Measurements from ENCODE around the gene HOATZ. TPM values are rescaled to one million over a fixed set of nuclear protein-coding genes. Genes with fewer than 3 reads are reported as not detected.

The HOATZ gene
- total RNA-seq, 2 experiments from 2014 or later, result not detected

GRCh38 chr11:111539426-111540113 is 25.0 kb downstream of the HOATZ start:
- Mint-ChIP-seq H3K27ac (no peak overlapping the region), H3K36me3 (no peaks in the 10 kb centered on the region), H3K27me3 (peaks cover 73% of the 10 kb centered on the region), H3K4me1 (ENCODE audit: low read depth) (peaks cover 5% of the 10 kb centered on the region), H3K9me3 (no peaks in the 10 kb centered on the region), H3K4me3 (no peak overlapping the region)
- DNase-seq, result no peak
- CTCF ChIA-PET, result interaction anchor here (1.6 kb wide), 1 partner anchor 25 kb away, joined by 3 read pairs; no protein-coding TSS in a partner anchor
- POLR2A ChIA-PET, result no interaction called here
- intact Hi-C loops (cut with micrococcal nuclease), result no loop called here

GRCh38 chr11:111540114-111540936 is 25.7 kb downstream of the HOATZ start, which contains the start of gene LAYN:
Gene LAYN, plus strand, starts transcription at chr11:111540720. Its CDS starts 124 bp downstream, at chr11:111540844.
- H3K36me3 Mint-ChIP-seq, result no peaks in the 10 kb centered on the region
- POLR2A ChIA-PET, result no interaction called here
- H3K4me1 Mint-ChIP-seq (ENCODE audit: low read depth), result peaks cover 5% of the 10 kb centered on the region
- H3K9me3 Mint-ChIP-seq, result no peaks in the 10 kb centered on the region
- CTCF ChIA-PET, result interaction anchor here (1.6 kb wide), 1 partner anchor 24 kb away, joined by 3 read pairs; no protein-coding TSS in a partner anchor
- H3K4me3 Mint-ChIP-seq, result peak within 1 kb of the TSS; percentile 51
- H3K27ac Mint-ChIP-seq, result no peak within 1 kb of the TSS
- intact Hi-C loops (cut with micrococcal nuclease), result no loop called here
- DNase-seq, result no peak
- peaks cover 70% of the 10 kb centered on the region for H3K27me3 Mint-ChIP-seq

- Mint-ChIP-seq H3K9me3 (no peaks in the 10 kb centered on the region), H3K27me3 (peaks cover 72% of the 10 kb centered on the region), H3K27ac (no peak overlapping the region), H3K36me3 (no peaks in the 10 kb centered on the region), H3K4me3 (no peak overlapping the region), H3K4me1 (ENCODE audit: low read depth) (peaks cover 5% of the 10 kb centered on the region)
- no peak for DNase-seq
- ChIA-PET POLR2A (no interaction called here), CTCF (no interaction called here)
- intact Hi-C loops (cut with micrococcal nuclease), result no loop called here
These were observed 26.3 kb downstream of the HOATZ start for GRCh38 chr11:111540937-111541253.

- H3K27me3 Mint-ChIP-seq, result peaks cover 71% of the 10 kb centered on the region
- POLR2A ChIA-PET, result interaction anchor here (1.6 kb wide), 1 partner anchor 10 kb away, joined by 3 read pairs; no protein-coding TSS in a partner anchor
- no peaks in the 10 kb centered on the region for H3K36me3 Mint-ChIP-seq
- H3K9me3 Mint-ChIP-seq, result no peaks in the 10 kb centered on the region
- no peak overlapping the region for H3K27ac Mint-ChIP-seq
- peaks cover 5% of the 10 kb centered on the region for H3K4me1 Mint-ChIP-seq (ENCODE audit: low read depth)
- intact Hi-C loops (cut with micrococcal nuclease), result no loop called here
- CTCF ChIA-PET, result no interaction called here
- DNase-seq, result no peak
- peak overlapping the region; percentile 51 for H3K4me3 Mint-ChIP-seq
These were observed 26.9 kb downstream of the HOATZ start for GRCh38 chr11:111541254-111542061.

GRCh38 chr11:111542606-111543275 is 28.2 kb downstream of the HOATZ start:
- no peak overlapping the region for H3K4me3 Mint-ChIP-seq
- no peaks in the 10 kb centered on the region for H3K36me3 Mint-ChIP-seq
- intact Hi-C loops (cut with micrococcal nuclease), result no loop called here
- peaks cover 5% of the 10 kb centered on the region for H3K4me1 Mint-ChIP-seq (ENCODE audit: low read depth)
- no peaks in the 10 kb centered on the region for H3K9me3 Mint-ChIP-seq
- no peak overlapping the region for H3K27ac Mint-ChIP-seq
- no peak for DNase-seq
- ChIA-PET CTCF (interaction anchor here (1.2 kb wide), 1 partner anchor 13 kb away, joined by 3 read pairs; no protein-coding TSS in a partner anchor), POLR2A (interaction anchor here (1.6 kb wide), 1 partner anchor 11 kb away, joined by 3 read pairs; no protein-coding TSS in a partner anchor)
- peaks cover 63% of the 10 kb centered on the region for H3K27me3 Mint-ChIP-seq

- intact Hi-C loops (cut with micrococcal nuclease), result no loop called here
- DNase-seq, result no peak
- ChIA-PET CTCF (interaction anchor here (0.9 kb wide), 1 partner anchor 94 kb away, joined by 3 read pairs; no protein-coding TSS in a partner anchor), POLR2A (no interaction called here)
- H3K36me3 Mint-ChIP-seq, result no peaks in the 10 kb centered on the region
- peaks cover 30% of the 10 kb centered on the region for H3K27me3 Mint-ChIP-seq
- no peak overlapping the region for H3K4me3 Mint-ChIP-seq
- no peaks in the 10 kb centered on the region for H3K9me3 Mint-ChIP-seq
- no peak overlapping the region for H3K27ac Mint-ChIP-seq
- no peaks in the 10 kb centered on the region for H3K4me1 Mint-ChIP-seq (ENCODE audit: low read depth)
These were observed 33.9 kb downstream of the HOATZ start for GRCh38 chr11:111548525-111548924.

GRCh38 chr11:111549196-111549868 is 34.8 kb downstream of the HOATZ start:
- no peak overlapping the region for H3K27ac Mint-ChIP-seq
- H3K4me3 Mint-ChIP-seq, result no peak overlapping the region
- CTCF ChIA-PET, result interaction anchor here (0.9 kb wide), 1 partner anchor 94 kb away, joined by 3 read pairs; no protein-coding TSS in a partner anchor
- H3K36me3 Mint-ChIP-seq, result no peaks in the 10 kb centered on the region
- H3K4me1 Mint-ChIP-seq (ENCODE audit: low read depth), result no peaks in the 10 kb centered on the region
- H3K9me3 Mint-ChIP-seq, result no peaks in the 10 kb centered on the region
- no peak for DNase-seq
- intact Hi-C loops (cut with micrococcal nuclease), result no loop called here
- POLR2A ChIA-PET, result no interaction called here
- peaks cover 24% of the 10 kb centered on the region for H3K27me3 Mint-ChIP-seq

GRCh38 chr11:111549869-111550203 is 35.3 kb downstream of the HOATZ start:
- H3K27me3 Mint-ChIP-seq, result peaks cover 21% of the 10 kb centered on the region
- no peak overlapping the region for H3K4me3 Mint-ChIP-seq
- intact Hi-C loops (cut with micrococcal nuclease), result no loop called here
- no peak for DNase-seq
- H3K9me3 Mint-ChIP-seq, result no peaks in the 10 kb centered on the region
- POLR2A ChIA-PET, result no interaction called here
- no peaks in the 10 kb centered on the region for H3K36me3 Mint-ChIP-seq
- no peaks in the 10 kb centered on the region for H3K4me1 Mint-ChIP-seq (ENCODE audit: low read depth)
- CTCF ChIA-PET, result no interaction called here
- no peak overlapping the region for H3K27ac Mint-ChIP-seq

GRCh38 chr11:111550258-111550657 is 35.7 kb downstream of the HOATZ start:
- H3K27me3 Mint-ChIP-seq, result peaks cover 18% of the 10 kb centered on the region
- intact Hi-C loops (cut with micrococcal nuclease), result no loop called here
- H3K4me1 Mint-ChIP-seq (ENCODE audit: low read depth), result no peaks in the 10 kb centered on the region
- no peak overlapping the region for H3K4me3 Mint-ChIP-seq
- H3K27ac Mint-ChIP-seq, result no peak overlapping the region
- no peaks in the 10 kb centered on the region for H3K36me3 Mint-ChIP-seq
- ChIA-PET POLR2A (interaction anchor here (1.0 kb wide), 1 partner anchor 17 kb away, joined by 3 read pairs; no protein-coding TSS in a partner anchor), CTCF (no interaction called here)
- DNase-seq, result no peak
- no peaks in the 10 kb centered on the region for H3K9me3 Mint-ChIP-seq

- CTCF ChIA-PET, result interaction anchor here (0.9 to 1.8 kb wide), 2 partner anchors 10 to 100 kb away, joined by 3 to 6 read pairs; no protein-coding TSS in a partner anchor
- no peak for DNase-seq
- Mint-ChIP-seq H3K4me1 (ENCODE audit: low read depth) (no peaks in the 10 kb centered on the region), H3K36me3 (peaks cover 3% of the 10 kb centered on the region), H3K4me3 (no peak overlapping the region), H3K27me3 (peaks cover 11% of the 10 kb centered on the region), H3K9me3 (peaks cover 9% of the 10 kb centered on the region), H3K27ac (no peak overlapping the region)
- POLR2A ChIA-PET, result no interaction called here
- intact Hi-C loops (cut with micrococcal nuclease), result no loop called here
These were observed 40.0 kb downstream of the HOATZ start for GRCh38 chr11:111554532-111554931.

- CTCF ChIA-PET, result interaction anchor here (0.9 to 1.8 kb wide), 3 partner anchors 9 to 100 kb away, joined by 3 to 6 read pairs (median 3); no protein-coding TSS in a partner anchor
- H3K27ac Mint-ChIP-seq, result no peak overlapping the region
- H3K4me1 Mint-ChIP-seq (ENCODE audit: low read depth), result no peaks in the 10 kb centered on the region
- peaks cover 9% of the 10 kb centered on the region for H3K9me3 Mint-ChIP-seq
- H3K36me3 Mint-ChIP-seq, result peaks cover 3% of the 10 kb centered on the region
- H3K27me3 Mint-ChIP-seq, result peaks cover 9% of the 10 kb centered on the region
- intact Hi-C loops (cut with micrococcal nuclease), result no loop called here
- no peak for DNase-seq
- POLR2A ChIA-PET, result no interaction called here
- no peak overlapping the region for H3K4me3 Mint-ChIP-seq
These were observed 40.7 kb downstream of the HOATZ start for GRCh38 chr11:111555255-111555654.

Measured in activated CD4-positive, alpha-beta memory T cell treated with anti-CD3 and anti-CD28 coated beads for 36 hours (primary cell).